Astrocyte of the spinal cord (primary cell): ENCODE measurements around the gene EXOSC6.
"Not testable (repeated sequence)": the region's sequence is repeated elsewhere in the genome, so short reads cannot be mapped to it uniquely, and the experiment has no call there.

Source experiments
- DNase-seq: peaks from one replicate; pipeline ENCODE4 v3.0.0; 2011; ENCODE audit warnings: low read depth, low spot score
- H3K4me3 ChIP-seq: 2 replicates; pipeline ENCODE4 v1.5.1; 2011; ENCODE audit warnings: low read depth, mild to moderate bottlenecking, low read length, moderate library complexity
- CTCF ChIP-seq: IDR thresholded peaks from 2 replicates; pipeline ENCODE4 v1.5.1; 2012; ENCODE audit warnings: low read depth, mild to moderate bottlenecking, low read length, inconsistent platforms
- in situ Hi-C: cut with HindIII; loops from 2 replicates; pipeline ENCODE4 v1.10.0; 2017; ENCODE audit warnings: low sequenced_read_pairs

EXOSC6 gene

GRCh38 chr16:70269471-70269870, 17.7 kb upstream of the EXOSC6 start:
- no peak for TF ChIP-seq CTCF
- H3K4me3 ChIP-seq = no peak overlapping the region
- in situ Hi-C loops = no loop called here
- DNase-seq = no peak

- DNase-seq, H3K4me3 ChIP-seq, in situ Hi-C loops: not testable (repeated sequence)
Observed at GRCh38 chr16:70267922-70268321, 16.2 kb upstream of the EXOSC6 start.

- in situ Hi-C loops = no loop called here
- H3K4me3 ChIP-seq = no peak overlapping the region
- TF ChIP-seq CTCF = peak; percentile 72
- peak; percentile 41 for DNase-seq
Observed at GRCh38 chr16:70267516-70267915, 15.8 kb upstream of the EXOSC6 start.

GRCh38 chr16:70259903-70260302, 8.2 kb upstream of the EXOSC6 start:
- in situ Hi-C loops, H3K4me3 ChIP-seq, DNase-seq: not testable (repeated sequence)

- TF ChIP-seq CTCF = no peak
- no peak overlapping the region for H3K4me3 ChIP-seq
- in situ Hi-C loops = no loop called here
- DNase-seq = no peak
Observed at GRCh38 chr16:70258946-70259345, 7.2 kb upstream of the EXOSC6 start.

GRCh38 chr16:70258065-70258464, 6.3 kb upstream of the EXOSC6 start:
- no peak overlapping the region for H3K4me3 ChIP-seq
- no peak for DNase-seq
- no peak for TF ChIP-seq CTCF
- in situ Hi-C loops = no loop called here

- no peak for DNase-seq
- no peak for TF ChIP-seq CTCF
- no peak overlapping the region for H3K4me3 ChIP-seq
- in situ Hi-C loops = no loop called here
Observed at GRCh38 chr16:70257391-70257790, 5.7 kb upstream of the EXOSC6 start.

- H3K4me3 ChIP-seq = no peak overlapping the region
- no peak for TF ChIP-seq CTCF
- DNase-seq = no peak
- in situ Hi-C loops = no loop called here
Observed at GRCh38 chr16:70255574-70255973, 3.8 kb upstream of the EXOSC6 start.
